Esophagus muscularis mucosa (tissue), 4 donors: ENCODE data around the gene RIN3. TPM values are rescaled to one million over a fixed set of nuclear protein-coding genes. Genes with fewer than 3 reads are reported as not detected.

Source experiments
- DNase-seq: peaks from one replicate; pipeline ENCODE4 v3.0.0-alpha.2; 2017; ENCODE audit errors: extremely low spot score
- H3K27ac ChIP-seq, 4 donors: fragments of 200-600 bp; sonication (generic); replicated peaks in 1 of 4; 1 replicate in 3 of 4; 2 replicates in 1 of 4; pipeline ENCODE4 v1.5.1; 2016 to 2019; ENCODE audit warnings: mild to moderate bottlenecking in 1 of 4
- H3K27me3 ChIP-seq, 4 donors: fragments of 200-600 bp; sonication (generic); one replicate each; pipeline versions ENCODE4 v1.5.1 to v1.6.0; 2016 to 2019
- H3K36me3 ChIP-seq, 4 donors: fragments of 200-600 bp; sonication (generic); one replicate each; pipeline ENCODE4 v1.5.1; 2016 to 2019
- H3K4me1 ChIP-seq, 4 donors: fragments of 200-600 bp; sonication (generic); one replicate each; pipeline ENCODE4 v1.5.1; 2016 to 2019
- H3K4me3 ChIP-seq, 4 donors: fragments of 200-600 bp; sonication (generic); 1 replicate in 2 of 4; 2 replicates in 2 of 4; pipeline ENCODE4 v1.5.1; 2016 to 2019; ENCODE audit warnings: mild to moderate bottlenecking in 4 of 4, moderate library complexity in 1 of 4
- H3K9me3 ChIP-seq, 4 donors: fragments of 200-600 bp; sonication (generic); 1 replicate in 3 of 4; 2 replicates in 1 of 4; pipeline ENCODE4 v1.5.1; 2016 to 2019
- CTCF ChIP-seq, 3 experiments: fragments of 200-600 bp in 2 of 3; fragments of 450-650 bp in 1 of 3; sonication (generic) in 2 of 3; IDR thresholded peaks; one replicate each; pipeline ENCODE4 v1.5.1; 2017 to 2019; ENCODE audit warnings: antibody characterized with exemption in 3 of 3, mild to moderate bottlenecking in 2 of 3, moderate library complexity in 1 of 3
- EP300 ChIP-seq: sonication (generic); formaldehyde crosslinking; IDR thresholded peaks from one replicate; pipeline ENCODE4 v1.6.1; 2017; ENCODE audit warnings: antibody characterized with exemption
- POLR2A ChIP-seq: fragments of 450-650 bp; IDR thresholded peaks from one replicate; pipeline ENCODE4 v1.6.1; 2017; ENCODE audit warnings: antibody characterized with exemption, moderate library complexity, mild to moderate bottlenecking, low read depth
- POLR2AphosphoS5 ChIP-seq, 2 donors: sonication (generic); formaldehyde crosslinking; IDR thresholded peaks; one replicate each; pipeline ENCODE4 v1.6.1; 2017; ENCODE audit warnings: antibody characterized with exemption in 2 of 2
- WGBS: methylation state at CpG from one replicate; pipeline ENCODE4 v1.1.5; 2018; 5-methylcytosine and 5-hydroxymethylcytosine counted together
- intact Hi-C: fragments of 100-400 bp; cut with DNase I; formaldehyde crosslinking; loops from one replicate; pipeline ENCODE4 v1.15.1; 2023
- total RNA-seq, 4 donors: library from RNA; depleted of rRNA; stranded (reverse); fragments of >200 nt; gene quantifications; one replicate each; pipeline versions ENCODE4 v1.1.0 to v1.2.1, GENCODE V29; 2016

The RIN3 gene
- total RNA-seq, 4 donors from 2014 or later: 10.6 to 20.0 (median 13.1) TPM

GRCh38 chr14:92719421-92719820 is 205.8 kb downstream of the RIN3 start:
- TF ChIP-seq POLR2A (no peak), CTCF (IDR thresholded peaks at IDR 0.05) (no peak), EP300 (no peak), POLR2AphosphoS5 (IDR thresholded peaks at IDR 0.05) (no peak)
- H3K4me1 ChIP-seq: peaks cover 12 to 17% (median 16%) of the 10 kb centered on the region in 4 donors
- H3K4me3 ChIP-seq: no peak overlapping the region
- H3K36me3 ChIP-seq: peaks cover 0 to 21% (median 7%) of the 10 kb centered on the region in 4 donors
- H3K27me3 ChIP-seq: no peaks in the 10 kb centered on the region
- no peaks in the 10 kb centered on the region for H3K9me3 ChIP-seq
- DNase-seq: no peak
- peak overlapping the region in 2 of 4 donors; percentile 32 to 57 for H3K27ac ChIP-seq
- intact Hi-C loops: no loop called here
- 55% methylated on average over 2 of the region's 2 CpGs for WGBS

GRCh38 chr14:92719890-92720323 is 206.3 kb downstream of the RIN3 start:
- TF ChIP-seq POLR2A (no peak), EP300 (no peak), POLR2AphosphoS5 (IDR thresholded peaks at IDR 0.05) (no peak), CTCF (IDR thresholded peaks at IDR 0.05) (no peak)
- Histone ChIP-seq H3K4me3 (no peak overlapping the region), H3K36me3 (peaks cover 0 to 21% (median 7%) of the 10 kb centered on the region in 4 donors), H3K27ac (peak overlapping the region; percentile 16 to 57 (median 32)), H3K27me3 (no peaks in the 10 kb centered on the region), H3K4me1 (peaks cover 12 to 17% (median 16%) of the 10 kb centered on the region in 4 donors), H3K9me3 (no peaks in the 10 kb centered on the region)
- no peak for DNase-seq
- 52% methylated on average over 5 of the region's 5 CpGs for WGBS
- intact Hi-C loops: no loop called here

GRCh38 chr14:92724516-92725340 is 211.1 kb downstream of the RIN3 start:
- H3K27me3 ChIP-seq: no peaks in the 10 kb centered on the region
- peaks cover 0 to 17% (median 2%) of the 10 kb centered on the region in 4 donors for H3K36me3 ChIP-seq
- no peak overlapping the region for H3K4me3 ChIP-seq
- 97% methylated on average over 13 of the region's 14 CpGs for WGBS
- peaks cover 14 to 31% (median 18%) of the 10 kb centered on the region in 4 donors for H3K4me1 ChIP-seq
- no peak for DNase-seq
- no peak for TF ChIP-seq POLR2A
- no peak for TF ChIP-seq POLR2AphosphoS5 (IDR thresholded peaks at IDR 0.05)
- no peak for TF ChIP-seq EP300
- no peak for TF ChIP-seq CTCF (IDR thresholded peaks at IDR 0.05)
- H3K9me3 ChIP-seq: no peaks in the 10 kb centered on the region
- intact Hi-C loops: no loop called here
- peak overlapping the region in 1 of 4 donors; percentile 26 for H3K27ac ChIP-seq

- Histone ChIP-seq H3K4me1 (peaks cover 3 to 22% (median 7%) of the 10 kb centered on the region in 4 donors), H3K4me3 (no peak overlapping the region), H3K36me3 (peaks cover 0 to 32% (median 6%) of the 10 kb centered on the region in 4 donors), H3K9me3 (no peaks in the 10 kb centered on the region), H3K27ac (peak overlapping the region in 3 of 4 donors; percentile 34 to 49 (median 36)), H3K27me3 (no peaks in the 10 kb centered on the region)
- intact Hi-C loops: no loop called here
- DNase-seq: no peak
- TF ChIP-seq EP300: no peak
- no peak for TF ChIP-seq CTCF (IDR thresholded peaks at IDR 0.05)
- no peak for TF ChIP-seq POLR2AphosphoS5 (IDR thresholded peaks at IDR 0.05)
- 87% methylated on average over 12 of the region's 12 CpGs for WGBS
Measured at GRCh38 chr14:92726135-92726932, 212.8 kb downstream of the RIN3 start.
